ENCODE results near the gene MYL5. TPM values are rescaled to one million over a fixed set of nuclear protein-coding genes. Genes with fewer than 3 reads are reported as not detected.
"Not testable (repeated sequence)": the region's sequence is repeated elsewhere in the genome, so short reads cannot be mapped to it uniquely, and the experiment has no call there.

Gene MYL5
- total RNA-seq, 1 donor from 2014 or later: 29.8 TPM

GRCh38 chr4:664713-665231 is 9.6 kb upstream of the MYL5 start:
- peak overlapping the region; percentile 79 for H3K4me3 Mint-ChIP-seq (ENCODE audit: low read depth)
- H3K27ac Mint-ChIP-seq: peak overlapping the region; percentile 78
- H3K4me1 Mint-ChIP-seq (ENCODE audit: low read depth): peaks cover 7% of the 10 kb centered on the region
- intact Hi-C loops (cut with micrococcal nuclease): no loop called here
- no peaks in the 10 kb centered on the region for H3K27me3 Mint-ChIP-seq (ENCODE audit: low read depth)
- peaks cover 9% of the 10 kb centered on the region for H3K36me3 Mint-ChIP-seq (ENCODE audit: low read depth)
- no peak for DNase-seq (ENCODE audit: low spot score)
- no peaks in the 10 kb centered on the region for H3K9me3 Mint-ChIP-seq

- Mint-ChIP-seq H3K27ac (no peak overlapping the region), H3K9me3 (no peaks in the 10 kb centered on the region), H3K4me3 (ENCODE audit: low read depth) (no peak overlapping the region), H3K27me3 (ENCODE audit: low read depth) (no peaks in the 10 kb centered on the region), H3K36me3 (ENCODE audit: low read depth) (peaks cover 5% of the 10 kb centered on the region), H3K4me1 (ENCODE audit: low read depth) (peaks cover 7% of the 10 kb centered on the region)
- intact Hi-C loops (cut with micrococcal nuclease): no loop called here
- DNase-seq (ENCODE audit: low spot score): no peak
These were observed 9.0 kb upstream of the MYL5 start for GRCh38 chr4:665381-665750.

GRCh38 chr4:665751-666435 is 8.4 kb upstream of the MYL5 start:
- Mint-ChIP-seq H3K9me3 (no peaks in the 10 kb centered on the region), H3K36me3 (ENCODE audit: low read depth) (peaks cover 7% of the 10 kb centered on the region), H3K27me3 (ENCODE audit: low read depth) (no peaks in the 10 kb centered on the region), H3K4me3 (ENCODE audit: low read depth) (no peak overlapping the region), H3K4me1 (ENCODE audit: low read depth) (peaks cover 7% of the 10 kb centered on the region), H3K27ac (no peak overlapping the region)
- intact Hi-C loops (cut with micrococcal nuclease): no loop called here
- DNase-seq (ENCODE audit: low spot score): no peak

GRCh38 chr4:666436-666810 is 7.9 kb upstream of the MYL5 start:
- Mint-ChIP-seq H3K36me3 (ENCODE audit: low read depth) (peaks cover 8% of the 10 kb centered on the region), H3K4me1 (ENCODE audit: low read depth) (peaks cover 7% of the 10 kb centered on the region), H3K4me3 (ENCODE audit: low read depth) (no peak overlapping the region), H3K27me3 (ENCODE audit: low read depth) (no peaks in the 10 kb centered on the region), H3K9me3 (no peaks in the 10 kb centered on the region), H3K27ac (no peak overlapping the region)
- no peak for DNase-seq (ENCODE audit: low spot score)
- intact Hi-C loops (cut with micrococcal nuclease): no loop called here

GRCh38 chr4:666822-667544 is 7.4 kb upstream of the MYL5 start:
- Mint-ChIP-seq H3K27ac (no peak overlapping the region), H3K27me3 (ENCODE audit: low read depth) (no peaks in the 10 kb centered on the region), H3K36me3 (ENCODE audit: low read depth) (peaks cover 13% of the 10 kb centered on the region), H3K9me3 (no peaks in the 10 kb centered on the region), H3K4me1 (ENCODE audit: low read depth) (peaks cover 7% of the 10 kb centered on the region), H3K4me3 (ENCODE audit: low read depth) (no peak overlapping the region)
- DNase-seq (ENCODE audit: low spot score): no peak
- intact Hi-C loops (cut with micrococcal nuclease): no loop called here

GRCh38 chr4:667545-667925 is 6.8 kb upstream of the MYL5 start:
- no peaks in the 10 kb centered on the region for H3K27me3 Mint-ChIP-seq (ENCODE audit: low read depth)
- H3K36me3 Mint-ChIP-seq (ENCODE audit: low read depth): peaks cover 19% of the 10 kb centered on the region
- no peak overlapping the region for H3K4me3 Mint-ChIP-seq (ENCODE audit: low read depth)
- peaks cover 7% of the 10 kb centered on the region for H3K4me1 Mint-ChIP-seq (ENCODE audit: low read depth)
- H3K27ac Mint-ChIP-seq: no peak overlapping the region
- intact Hi-C loops (cut with micrococcal nuclease): no loop called here
- no peak for DNase-seq (ENCODE audit: low spot score)
- no peaks in the 10 kb centered on the region for H3K9me3 Mint-ChIP-seq

GRCh38 chr4:668219-668618 is 6.1 kb upstream of the MYL5 start:
- peaks cover 26% of the 10 kb centered on the region for H3K36me3 Mint-ChIP-seq (ENCODE audit: low read depth)

GRCh38 chr4:669806-670559 is 4.4 kb upstream of the MYL5 start:
- not testable (repeated sequence) for H3K27me3 Mint-ChIP-seq (ENCODE audit: low read depth); DNase-seq (ENCODE audit: low spot score); H3K27ac Mint-ChIP-seq; H3K9me3 Mint-ChIP-seq; H3K4me1 Mint-ChIP-seq (ENCODE audit: low read depth); H3K4me3 Mint-ChIP-seq (ENCODE audit: low read depth)
- intact Hi-C loops (cut with micrococcal nuclease): loop anchor here (5.0 to 10.0 kb wide), 5 partner anchors 68 to 428 kb away; partner anchors contain the start of genes GAK, PIGG, TMEM175 and ZNF721
- peaks cover 30% of the 10 kb centered on the region for H3K36me3 Mint-ChIP-seq (ENCODE audit: low read depth)

More at GRCh38 chr4:668219-668618, 6.1 kb upstream of the MYL5 start:
- H3K9me3 Mint-ChIP-seq; H3K4me1 Mint-ChIP-seq (ENCODE audit: low read depth); H3K27ac Mint-ChIP-seq; H3K4me3 Mint-ChIP-seq (ENCODE audit: low read depth); DNase-seq (ENCODE audit: low spot score); H3K27me3 Mint-ChIP-seq (ENCODE audit: low read depth); intact Hi-C loops (cut with micrococcal nuclease): not testable (repeated sequence)

GRCh38 chr4:671769-672168 is 2.6 kb upstream of the MYL5 start:
- Mint-ChIP-seq H3K27ac (no peak overlapping the region), H3K4me3 (ENCODE audit: low read depth) (no peak overlapping the region), H3K9me3 (no peaks in the 10 kb centered on the region), H3K36me3 (ENCODE audit: low read depth) (peaks cover 30% of the 10 kb centered on the region), H3K27me3 (ENCODE audit: low read depth) (no peaks in the 10 kb centered on the region), H3K4me1 (ENCODE audit: low read depth) (peaks cover 7% of the 10 kb centered on the region)
- intact Hi-C loops (cut with micrococcal nuclease): loop anchor here (5.0 to 10.0 kb wide), 5 partner anchors 69 to 429 kb away; partner anchors contain the start of genes GAK, PIGG, TMEM175 and ZNF721
- no peak for DNase-seq (ENCODE audit: low spot score)

GRCh38 chr4:673349-674091 is 822 bp upstream of the MYL5 start:
- Mint-ChIP-seq H3K4me3 (ENCODE audit: low read depth) (peak overlapping the region; percentile 86), H3K27me3 (ENCODE audit: low read depth) (no peaks in the 10 kb centered on the region)

GRCh38 chr4:675036-675882 is 917 bp downstream of the MYL5 start:
- Mint-ChIP-seq H3K27ac (peak overlapping the region; percentile 85), H3K36me3 (ENCODE audit: low read depth) (peaks cover 30% of the 10 kb centered on the region), H3K9me3 (no peaks in the 10 kb centered on the region), H3K4me3 (ENCODE audit: low read depth) (peak overlapping the region; percentile 83), H3K4me1 (ENCODE audit: low read depth) (peaks cover 7% of the 10 kb centered on the region), H3K27me3 (ENCODE audit: low read depth) (no peaks in the 10 kb centered on the region)
- DNase-seq (ENCODE audit: low spot score): no peak
- intact Hi-C loops (cut with micrococcal nuclease): loop anchor here (2.0 to 10.0 kb wide), 2 partner anchors 30 to 200 kb away; partner anchors contain the start of gene PCGF3

More at GRCh38 chr4:673349-674091, 822 bp upstream of the MYL5 start:
- no peak for DNase-seq (ENCODE audit: low spot score)
- intact Hi-C loops (cut with micrococcal nuclease): loop anchor here (2.0 to 10.0 kb wide), 6 partner anchors 31 to 431 kb away; partner anchors contain the start of genes GAK, PCGF3, PIGG and TMEM175
- peak overlapping the region; percentile 78 for H3K27ac Mint-ChIP-seq
- peaks cover 7% of the 10 kb centered on the region for H3K4me1 Mint-ChIP-seq (ENCODE audit: low read depth)
- H3K9me3 Mint-ChIP-seq: no peaks in the 10 kb centered on the region
- H3K36me3 Mint-ChIP-seq (ENCODE audit: low read depth): peaks cover 30% of the 10 kb centered on the region
